Left hindlimb (tissue), 1 donor: ENCODE results near the gene BTNL3.
"Not testable (repeated sequence)": the region's sequence is repeated elsewhere in the genome, so short reads cannot be mapped to it uniquely, and the experiment has no call there.

Experiments
- DNase-seq: peaks from one replicate; pipeline ENCODE4 v3.0.0-alpha.2; 2018

The BTNL3 gene

GRCh38 chr5:180988592-180988991 is at the start of gene BTNL3:
Gene BTNL3, plus strand, starts transcription at chr5:180988846. Its CDS starts 183 bp downstream, at chr5:180989029.
- no peak for DNase-seq

- no peak for DNase-seq
Measured at GRCh38 chr5:180950291-180950949, 38.2 kb upstream of the BTNL3 start.

GRCh38 chr5:180959661-180960060 is 29.0 kb upstream of the BTNL3 start:
- no peak for DNase-seq

- DNase-seq, result no peak
Measured at GRCh38 chr5:180960209-180960608, 28.4 kb upstream of the BTNL3 start.

GRCh38 chr5:180969406-180969805 is 19.2 kb upstream of the BTNL3 start:
- no peak for DNase-seq

- DNase-seq, result no peak
Measured at GRCh38 chr5:180970336-180970735, 18.3 kb upstream of the BTNL3 start.

GRCh38 chr5:180970875-180971274 is 17.8 kb upstream of the BTNL3 start:
- no peak for DNase-seq

GRCh38 chr5:180974612-180975315 is 13.9 kb upstream of the BTNL3 start:
- no peak for DNase-seq

GRCh38 chr5:180975338-180975737 is 13.3 kb upstream of the BTNL3 start:
- no peak for DNase-seq

- no peak for DNase-seq
Measured at GRCh38 chr5:180976518-180976917, 12.1 kb upstream of the BTNL3 start.

- no peak for DNase-seq
Measured at GRCh38 chr5:180977852-180978251, 10.8 kb upstream of the BTNL3 start.

GRCh38 chr5:180982008-180982741 is 6.5 kb upstream of the BTNL3 start:
- no peak for DNase-seq

GRCh38 chr5:180988016-180988415 is 630 bp upstream of the BTNL3 start:
- no peak for DNase-seq

GRCh38 chr5:180990086-180990881 is 1.6 kb downstream of the BTNL3 start:
- no peak for DNase-seq

- DNase-seq, result no peak
Measured at GRCh38 chr5:180990882-180991242, 2.2 kb downstream of the BTNL3 start.

- DNase-seq, result no peak
Measured at GRCh38 chr5:181001947-181002346, 13.3 kb downstream of the BTNL3 start.

GRCh38 chr5:181005791-181006190 is 17.1 kb downstream of the BTNL3 start:
- no peak for DNase-seq

- no peak for DNase-seq
Measured at GRCh38 chr5:181008136-181008535, 19.5 kb downstream of the BTNL3 start.

GRCh38 chr5:181010018-181010417 is 21.4 kb downstream of the BTNL3 start:
- not testable (repeated sequence) for DNase-seq

- DNase-seq, result not testable (repeated sequence)
Measured at GRCh38 chr5:181014654-181015053, 26.0 kb downstream of the BTNL3 start.

- DNase-seq, result not testable (repeated sequence)
Measured at GRCh38 chr5:181017448-181017847, 28.8 kb downstream of the BTNL3 start.

GRCh38 chr5:181020688-181021087 is 32.0 kb downstream of the BTNL3 start:
- DNase-seq, result no peak
